A549 (cell line): ENCODE results near the gene PLCB4.

Source experiments
- KDM5A ChIP-seq: fragments of 200-600 bp; sonication (generic); IDR thresholded peaks from 2 replicates; pipeline ENCODE4 v1.6.1; 2016; ENCODE audit warnings: antibody characterized with exemption, mild to moderate bottlenecking
- NFE2L2 ChIP-seq: fragments of 150-350 bp; conservative IDR thresholded peaks from 2 replicates; pipeline ENCODE4 v1.6.1; 2014; ENCODE audit warnings: low read length
- NR3C1 ChIP-seq: fragments of >200 bp; sonication (Bioruptor Twin); formaldehyde crosslinking; IDR thresholded peaks from 3 replicates; pipeline ENCODE4 v1.6.1; 2017
- POLR2AphosphoS2 ChIP-seq: conservative IDR thresholded peaks from 2 replicates; pipeline ENCODE4 v1.6.1; 2012; ENCODE audit warnings: low read length, improper control_type of control experiment, inconsistent platforms
- RAD21 ChIP-seq, 2 experiments: fragments of >200 bp in 1 of 2; sonication (Bioruptor Twin) in 1 of 2; formaldehyde crosslinking in 1 of 2; IDR thresholded peaks in 1 of 2; conservative IDR thresholded peaks in 1 of 2; 2 replicates in 1 of 2; 3 replicates in 1 of 2; pipeline ENCODE4 v1.6.1; 2012 to 2018; ENCODE audit warnings: inconsistent platforms in 1 of 2
- ZFP36 ChIP-seq: fragments of 450-650 bp; IDR thresholded peaks from 2 replicates; pipeline ENCODE4 v1.6.1; 2014; ENCODE audit warnings: borderline replicate concordance; ENCODE audit not compliant: partially characterized antibody
- TF ChIP-seq, protein P1 (sequence below): fragments of 200-600 bp; sonication (generic); IDR thresholded peaks from 2 replicates; pipeline ENCODE4 v1.6.1; 2016; ENCODE audit warnings: antibody characterized with exemption, mild to moderate bottlenecking, moderate library complexity
- TF ChIP-seq, protein P2 (sequence below): fragments of >200 bp; sonication (Bioruptor Twin); formaldehyde crosslinking; IDR thresholded peaks from 3 replicates; pipeline ENCODE4 v1.5.1; 2016
- TF ChIP-seq, protein P3 (sequence below): IDR thresholded peaks from 2 replicates; pipeline ENCODE4 v1.6.1; 2012
- TF ChIP-seq, protein P4 (sequence below): fragments of >200 bp; sonication (Bioruptor Twin); formaldehyde crosslinking; IDR thresholded peaks from 3 replicates; pipeline ENCODE4 v1.6.1; 2016

DNA sequence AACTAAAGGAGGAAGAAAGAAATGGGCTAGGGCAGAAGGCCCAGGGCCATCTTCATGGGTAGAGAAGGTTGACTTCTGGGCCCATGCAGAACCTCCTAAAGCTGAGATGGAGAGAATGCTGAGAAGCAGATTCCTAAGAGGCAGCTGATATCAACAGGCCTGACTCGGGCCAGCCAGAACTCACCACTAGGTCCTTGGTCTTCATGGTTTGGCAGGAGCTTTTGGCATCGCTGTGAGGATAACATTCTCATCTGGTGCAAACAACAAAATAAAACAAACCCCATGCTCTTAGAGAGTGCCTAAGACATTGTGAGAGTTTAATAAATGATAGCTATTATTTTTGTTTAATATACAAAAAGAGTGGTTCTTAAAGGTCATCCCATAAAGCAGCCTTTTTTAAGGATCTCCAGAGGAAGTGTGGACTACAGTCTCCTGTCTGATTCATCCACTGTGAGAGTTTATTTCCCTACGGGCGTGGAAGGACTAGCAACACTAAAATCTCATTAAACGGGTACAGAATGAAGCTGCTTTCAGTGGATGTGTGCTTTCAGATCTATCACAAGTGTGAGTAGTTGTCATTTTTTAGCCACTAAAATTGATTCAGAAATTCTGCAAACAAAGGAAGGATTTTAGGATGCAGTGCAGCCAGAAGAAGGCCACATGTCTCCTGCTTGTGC is 160.0 kb downstream of the PLCB4 start:
- TF ChIP-seq NFE2L2 (no peak), POLR2AphosphoS2 (no peak), RAD21 (conservative IDR thresholded peaks at IDR 0.05 in 1 of 2, IDR thresholded peaks at IDR 0.05 in 1 of 2) (no peak), ZFP36 (no peak), KDM5A (no peak), NR3C1 (no peak)
- TF ChIP-seq, protein P1, sequence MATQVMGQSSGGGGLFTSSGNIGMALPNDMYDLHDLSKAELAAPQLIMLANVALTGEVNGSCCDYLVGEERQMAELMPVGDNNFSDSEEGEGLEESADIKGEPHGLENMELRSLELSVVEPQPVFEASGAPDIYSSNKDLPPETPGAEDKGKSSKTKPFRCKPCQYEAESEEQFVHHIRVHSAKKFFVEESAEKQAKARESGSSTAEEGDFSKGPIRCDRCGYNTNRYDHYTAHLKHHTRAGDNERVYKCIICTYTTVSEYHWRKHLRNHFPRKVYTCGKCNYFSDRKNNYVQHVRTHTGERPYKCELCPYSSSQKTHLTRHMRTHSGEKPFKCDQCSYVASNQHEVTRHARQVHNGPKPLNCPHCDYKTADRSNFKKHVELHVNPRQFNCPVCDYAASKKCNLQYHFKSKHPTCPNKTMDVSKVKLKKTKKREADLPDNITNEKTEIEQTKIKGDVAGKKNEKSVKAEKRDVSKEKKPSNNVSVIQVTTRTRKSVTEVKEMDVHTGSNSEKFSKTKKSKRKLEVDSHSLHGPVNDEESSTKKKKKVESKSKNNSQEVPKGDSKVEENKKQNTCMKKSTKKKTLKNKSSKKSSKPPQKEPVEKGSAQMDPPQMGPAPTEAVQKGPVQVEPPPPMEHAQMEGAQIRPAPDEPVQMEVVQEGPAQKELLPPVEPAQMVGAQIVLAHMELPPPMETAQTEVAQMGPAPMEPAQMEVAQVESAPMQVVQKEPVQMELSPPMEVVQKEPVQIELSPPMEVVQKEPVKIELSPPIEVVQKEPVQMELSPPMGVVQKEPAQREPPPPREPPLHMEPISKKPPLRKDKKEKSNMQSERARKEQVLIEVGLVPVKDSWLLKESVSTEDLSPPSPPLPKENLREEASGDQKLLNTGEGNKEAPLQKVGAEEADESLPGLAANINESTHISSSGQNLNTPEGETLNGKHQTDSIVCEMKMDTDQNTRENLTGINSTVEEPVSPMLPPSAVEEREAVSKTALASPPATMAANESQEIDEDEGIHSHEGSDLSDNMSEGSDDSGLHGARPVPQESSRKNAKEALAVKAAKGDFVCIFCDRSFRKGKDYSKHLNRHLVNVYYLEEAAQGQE: no peak
- TF ChIP-seq, protein P2, sequence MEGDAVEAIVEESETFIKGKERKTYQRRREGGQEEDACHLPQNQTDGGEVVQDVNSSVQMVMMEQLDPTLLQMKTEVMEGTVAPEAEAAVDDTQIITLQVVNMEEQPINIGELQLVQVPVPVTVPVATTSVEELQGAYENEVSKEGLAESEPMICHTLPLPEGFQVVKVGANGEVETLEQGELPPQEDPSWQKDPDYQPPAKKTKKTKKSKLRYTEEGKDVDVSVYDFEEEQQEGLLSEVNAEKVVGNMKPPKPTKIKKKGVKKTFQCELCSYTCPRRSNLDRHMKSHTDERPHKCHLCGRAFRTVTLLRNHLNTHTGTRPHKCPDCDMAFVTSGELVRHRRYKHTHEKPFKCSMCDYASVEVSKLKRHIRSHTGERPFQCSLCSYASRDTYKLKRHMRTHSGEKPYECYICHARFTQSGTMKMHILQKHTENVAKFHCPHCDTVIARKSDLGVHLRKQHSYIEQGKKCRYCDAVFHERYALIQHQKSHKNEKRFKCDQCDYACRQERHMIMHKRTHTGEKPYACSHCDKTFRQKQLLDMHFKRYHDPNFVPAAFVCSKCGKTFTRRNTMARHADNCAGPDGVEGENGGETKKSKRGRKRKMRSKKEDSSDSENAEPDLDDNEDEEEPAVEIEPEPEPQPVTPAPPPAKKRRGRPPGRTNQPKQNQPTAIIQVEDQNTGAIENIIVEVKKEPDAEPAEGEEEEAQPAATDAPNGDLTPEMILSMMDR: no peak
- TF ChIP-seq, protein P3, sequence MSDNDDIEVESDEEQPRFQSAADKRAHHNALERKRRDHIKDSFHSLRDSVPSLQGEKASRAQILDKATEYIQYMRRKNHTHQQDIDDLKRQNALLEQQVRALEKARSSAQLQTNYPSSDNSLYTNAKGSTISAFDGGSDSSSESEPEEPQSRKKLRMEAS: no peak
- TF ChIP-seq, protein P4, sequence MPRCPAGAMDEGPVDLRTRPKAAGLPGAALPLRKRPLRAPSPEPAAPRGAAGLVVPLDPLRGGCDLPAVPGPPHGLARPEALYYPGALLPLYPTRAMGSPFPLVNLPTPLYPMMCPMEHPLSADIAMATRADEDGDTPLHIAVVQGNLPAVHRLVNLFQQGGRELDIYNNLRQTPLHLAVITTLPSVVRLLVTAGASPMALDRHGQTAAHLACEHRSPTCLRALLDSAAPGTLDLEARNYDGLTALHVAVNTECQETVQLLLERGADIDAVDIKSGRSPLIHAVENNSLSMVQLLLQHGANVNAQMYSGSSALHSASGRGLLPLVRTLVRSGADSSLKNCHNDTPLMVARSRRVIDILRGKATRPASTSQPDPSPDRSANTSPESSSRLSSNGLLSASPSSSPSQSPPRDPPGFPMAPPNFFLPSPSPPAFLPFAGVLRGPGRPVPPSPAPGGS: no peak
